ENCODE measurements around the gene SLC37A2.

The SLC37A2 gene

DNA sequence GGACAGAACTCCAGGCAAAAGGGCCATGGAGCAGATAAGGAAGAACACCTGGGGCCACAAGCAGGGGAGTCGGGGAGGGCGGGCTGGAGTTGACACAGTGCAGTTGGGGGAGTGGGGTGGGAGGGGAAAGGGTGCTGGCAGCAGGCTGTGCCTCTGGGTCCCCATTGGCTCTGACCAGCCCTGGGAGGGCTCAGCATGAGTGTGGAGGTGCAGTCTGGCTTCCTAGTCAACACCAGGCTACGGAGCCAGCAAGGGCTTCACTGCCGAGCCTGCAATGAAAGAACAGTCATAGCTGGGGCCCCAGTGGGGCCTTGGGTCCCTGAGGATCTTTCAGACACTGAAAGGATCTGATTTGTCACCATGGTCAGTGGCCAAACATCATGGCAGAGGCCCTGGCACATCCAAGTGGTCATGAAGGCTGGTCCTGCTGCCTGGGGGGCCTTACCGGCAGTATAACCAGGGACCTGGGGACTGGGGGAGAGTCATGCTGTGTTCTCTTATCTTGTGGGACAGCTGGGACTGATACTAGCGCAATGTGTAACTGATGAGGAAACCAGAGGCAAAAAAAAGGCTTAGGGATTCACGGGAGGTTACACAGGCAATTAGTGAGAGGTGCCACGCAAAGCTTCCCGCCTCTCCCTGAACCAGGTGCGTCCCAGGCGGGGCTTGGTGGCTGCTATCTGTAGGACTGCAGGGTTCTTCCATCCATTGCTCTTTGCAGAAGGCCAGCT is 11.6 kb downstream of the SLC37A2 start:
- TF ChIP-seq, protein P1, sequence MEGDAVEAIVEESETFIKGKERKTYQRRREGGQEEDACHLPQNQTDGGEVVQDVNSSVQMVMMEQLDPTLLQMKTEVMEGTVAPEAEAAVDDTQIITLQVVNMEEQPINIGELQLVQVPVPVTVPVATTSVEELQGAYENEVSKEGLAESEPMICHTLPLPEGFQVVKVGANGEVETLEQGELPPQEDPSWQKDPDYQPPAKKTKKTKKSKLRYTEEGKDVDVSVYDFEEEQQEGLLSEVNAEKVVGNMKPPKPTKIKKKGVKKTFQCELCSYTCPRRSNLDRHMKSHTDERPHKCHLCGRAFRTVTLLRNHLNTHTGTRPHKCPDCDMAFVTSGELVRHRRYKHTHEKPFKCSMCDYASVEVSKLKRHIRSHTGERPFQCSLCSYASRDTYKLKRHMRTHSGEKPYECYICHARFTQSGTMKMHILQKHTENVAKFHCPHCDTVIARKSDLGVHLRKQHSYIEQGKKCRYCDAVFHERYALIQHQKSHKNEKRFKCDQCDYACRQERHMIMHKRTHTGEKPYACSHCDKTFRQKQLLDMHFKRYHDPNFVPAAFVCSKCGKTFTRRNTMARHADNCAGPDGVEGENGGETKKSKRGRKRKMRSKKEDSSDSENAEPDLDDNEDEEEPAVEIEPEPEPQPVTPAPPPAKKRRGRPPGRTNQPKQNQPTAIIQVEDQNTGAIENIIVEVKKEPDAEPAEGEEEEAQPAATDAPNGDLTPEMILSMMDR (conservative IDR thresholded peaks at IDR 0.05; ENCODE audit: low read depth, low read length), result no peak
- DNase-seq (ENCODE audit: low read depth), result no peak
- no peak overlapping the region for H3K4me3 ChIP-seq (ENCODE audit: low read length)

DNA sequence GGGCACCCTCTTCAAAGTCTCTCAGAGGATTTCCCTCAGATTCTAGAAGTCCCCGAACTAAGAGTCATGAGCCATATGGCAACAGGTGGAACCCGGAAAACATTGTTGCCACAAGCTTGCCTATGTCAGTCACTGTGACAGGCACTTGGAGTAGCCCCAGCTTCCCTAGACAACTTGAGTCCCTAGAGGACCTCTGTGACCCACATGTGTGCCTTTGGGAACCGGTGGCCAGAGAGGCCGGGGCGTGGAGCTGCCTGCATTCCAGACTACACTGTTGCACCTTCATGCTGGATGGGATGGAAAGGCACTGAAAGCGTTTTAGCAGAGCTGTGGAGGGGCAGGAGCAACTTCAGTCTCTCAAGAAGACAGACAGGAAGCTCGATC is 12.1 kb downstream of the SLC37A2 start:
- TF ChIP-seq, protein P1 (conservative IDR thresholded peaks at IDR 0.05; ENCODE audit: low read depth, low read length), result no peak
- no peak for DNase-seq (ENCODE audit: low read depth)
- no peak overlapping the region for H3K4me3 ChIP-seq (ENCODE audit: low read length)

DNA sequence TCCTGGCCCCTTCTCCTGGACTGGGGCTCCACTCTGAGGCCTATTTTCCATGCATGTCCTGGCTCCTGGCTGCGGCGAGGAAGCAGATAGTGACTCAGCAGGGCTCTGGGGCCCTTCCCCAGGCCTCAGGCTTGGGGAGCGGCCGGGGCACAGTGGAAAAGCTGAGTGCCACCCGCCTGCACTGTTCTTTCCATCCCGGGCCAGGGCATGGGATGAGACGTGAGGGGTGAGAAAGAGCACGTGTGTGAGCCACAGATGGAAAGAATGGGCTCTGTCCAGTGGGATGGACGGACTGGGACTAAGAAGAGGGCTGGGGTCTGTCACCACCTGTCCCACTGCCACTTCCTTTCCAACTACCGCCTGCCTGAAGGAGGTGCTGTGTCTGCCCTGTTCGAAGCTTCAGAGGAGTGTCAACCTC is 12.8 kb downstream of the SLC37A2 start:
- H3K4me3 ChIP-seq (ENCODE audit: low read length), result no peak overlapping the region
- DNase-seq (ENCODE audit: low read depth), result no peak
- TF ChIP-seq, protein P1 (conservative IDR thresholded peaks at IDR 0.05; ENCODE audit: low read depth, low read length), result no peak

DNA sequence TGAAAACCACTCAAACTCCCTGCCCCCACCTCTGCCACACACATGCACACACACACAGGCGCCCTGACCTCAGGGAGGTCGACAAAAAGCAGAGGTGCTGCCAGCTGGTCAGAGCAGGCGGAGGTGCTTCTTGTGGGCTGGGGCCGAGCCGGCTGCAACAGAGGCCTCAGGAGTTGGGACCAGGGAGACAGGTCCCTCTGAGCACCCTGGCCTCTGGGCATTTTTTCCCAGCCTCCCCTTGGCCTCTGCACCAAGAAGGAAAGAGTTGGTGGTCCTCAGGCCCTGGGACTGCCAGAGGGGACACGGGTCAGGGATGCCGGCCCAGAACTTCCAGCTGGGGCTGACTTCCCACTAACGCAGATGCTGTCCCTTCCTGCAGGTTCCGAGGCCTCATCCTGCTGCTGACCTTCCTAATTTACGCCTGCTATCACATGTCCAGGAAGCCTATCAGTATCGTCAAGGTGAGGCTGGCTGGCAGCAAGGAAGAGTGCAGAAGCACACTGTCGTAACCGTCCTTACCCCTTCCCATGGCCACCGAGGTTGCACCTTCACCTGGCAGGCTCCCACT is 13.4 kb downstream of the SLC37A2 start:
- no peak overlapping the region for H3K4me3 ChIP-seq (ENCODE audit: low read length)
- TF ChIP-seq, protein P1 (conservative IDR thresholded peaks at IDR 0.05; ENCODE audit: low read depth, low read length), result no peak
- no peak for DNase-seq (ENCODE audit: low read depth)

DNA sequence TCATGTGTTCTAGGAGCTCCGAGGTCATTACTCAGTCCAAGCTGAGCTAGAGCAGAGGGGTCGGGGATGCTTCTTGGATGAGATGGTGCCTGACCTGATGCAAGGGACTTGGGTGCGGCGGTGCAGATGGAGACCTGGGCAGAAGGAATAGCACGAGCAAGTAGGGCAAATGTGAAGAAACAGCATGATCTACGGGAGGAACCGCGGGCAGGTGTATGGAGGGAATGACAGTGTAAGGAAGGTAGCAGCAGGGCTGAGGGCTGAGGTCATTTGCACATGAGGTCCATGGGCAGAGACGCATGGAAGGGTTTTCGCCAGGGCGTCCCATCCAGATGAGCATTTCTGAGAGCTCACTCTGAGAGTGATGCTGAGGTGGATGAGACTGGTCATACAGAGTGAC is 14.9 kb downstream of the SLC37A2 start:
- TF ChIP-seq, protein P1 (conservative IDR thresholded peaks at IDR 0.05; ENCODE audit: low read depth, low read length), result no peak
- DNase-seq (ENCODE audit: low read depth), result no peak

DNA sequence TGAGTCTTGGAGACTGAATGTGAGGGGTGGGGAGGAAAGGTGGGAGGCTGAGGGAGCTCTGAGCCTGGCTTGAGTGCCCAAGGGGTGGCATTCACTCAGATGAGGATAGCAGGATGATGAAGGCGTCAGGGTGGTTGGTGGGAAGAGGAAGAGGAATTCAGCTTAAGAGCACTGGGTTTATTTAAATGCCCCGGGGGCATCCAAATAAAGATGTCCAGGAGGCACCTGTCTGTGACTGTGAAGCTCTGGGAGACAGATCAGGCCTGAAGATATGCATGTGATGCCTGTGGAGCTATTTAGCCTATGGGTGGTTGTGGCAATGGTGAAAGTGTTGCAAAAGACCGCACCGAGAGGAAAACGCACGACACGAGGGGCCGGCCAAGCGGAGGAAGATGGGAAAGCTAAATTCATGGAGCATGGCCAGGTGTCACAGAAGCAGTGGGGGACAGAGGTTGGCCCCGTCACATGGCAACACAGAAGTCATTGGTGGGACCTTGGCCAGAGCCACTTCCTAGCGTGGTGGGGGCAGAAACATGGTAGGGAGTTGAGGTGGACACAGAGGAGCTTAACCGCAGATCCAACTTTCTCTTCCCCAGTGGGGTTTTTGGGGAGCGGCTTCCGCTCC is 15.5 kb downstream of the SLC37A2 start:
- TF ChIP-seq, protein P1 (conservative IDR thresholded peaks at IDR 0.05; ENCODE audit: low read depth, low read length), result no peak
- no peak overlapping the region for H3K4me3 ChIP-seq (ENCODE audit: low read length)
- no peak for DNase-seq (ENCODE audit: low read depth)

More for the DNA sequence above, 14.9 kb downstream of the SLC37A2 start:
- no peak overlapping the region for H3K4me3 ChIP-seq (ENCODE audit: low read length)
